Vagina (tissue), 2 donors: Measurements from ENCODE around the gene TPRN. TPM values are rescaled to one million over a fixed set of nuclear protein-coding genes. Genes with fewer than 3 reads are reported as not detected.
A peak's percentile ranks its signal among the peaks of the same experiment; 100 is the strongest.
"Not testable (repeated sequence)": the region's sequence is repeated elsewhere in the genome, so short reads cannot be mapped to it uniquely, and the experiment has no call there.

Experiments
- DNase-seq, 2 donors: peaks; one replicate each; pipeline ENCODE4 v3.0.0-alpha.2; 2017; ENCODE audit errors: extremely low spot score in 2 of 2
- H3K27ac ChIP-seq: fragments of 200-600 bp; sonication (generic); one replicate; pipeline ENCODE4 v1.5.1; 2019
- H3K27me3 ChIP-seq: fragments of 200-600 bp; sonication (generic); one replicate; pipeline ENCODE4 v1.5.1; 2019
- H3K36me3 ChIP-seq, 2 donors: fragments of 200-600 bp; sonication (generic); one replicate each; pipeline ENCODE4 v1.5.1; 2017 to 2019
- H3K4me1 ChIP-seq: fragments of 200-600 bp; sonication (generic); one replicate; pipeline ENCODE4 v1.5.1; 2019
- H3K4me3 ChIP-seq, 2 donors: fragments of 200-600 bp; sonication (generic); 1 replicate in 1 of 2; 2 replicates in 1 of 2; pipeline ENCODE4 v1.5.1; 2016 to 2019
- H3K9me3 ChIP-seq: fragments of 200-600 bp; sonication (generic); one replicate; pipeline ENCODE4 v1.5.1; 2019
- POLR2A ChIP-seq, 2 donors: fragments of 450-650 bp; IDR thresholded peaks; one replicate each; pipeline ENCODE4 v1.6.1; 2017; ENCODE audit warnings: antibody characterized with exemption in 2 of 2, mild to moderate bottlenecking in 2 of 2, moderate library complexity in 2 of 2
- POLR2AphosphoS5 ChIP-seq, 2 donors: sonication (generic); formaldehyde crosslinking; IDR thresholded peaks; one replicate each; pipeline ENCODE4 v1.9.0; 2017; ENCODE audit warnings: antibody characterized with exemption in 2 of 2, mild to moderate bottlenecking in 2 of 2, low read depth in 1 of 2; ENCODE audit not compliant: insufficient read depth in 1 of 2
- intact Hi-C: fragments of 100-400 bp; cut with DNase I; formaldehyde crosslinking; loops from one replicate; pipeline ENCODE4 v1.15.1; 2023
- total RNA-seq: library from RNA; depleted of rRNA; stranded (reverse); fragments of >200 nt; gene quantifications from one replicate; pipeline ENCODE4 v1.2.3, GENCODE V29; 2016
- TF ChIP-seq, protein P1 (sequence below), 3 experiments: fragments of 450-650 bp in 2 of 3; fragments of 200-600 bp in 1 of 3; sonication (generic) in 1 of 3; IDR thresholded peaks; one replicate each; pipeline ENCODE4 v1.5.1; 2017 to 2019; ENCODE audit warnings: antibody characterized with exemption in 3 of 3, mild to moderate bottlenecking in 2 of 3, moderate library complexity in 2 of 3

TPRN gene
- total RNA-seq, 1 donor from 2014 or later, result 6.9 TPM

DNA sequence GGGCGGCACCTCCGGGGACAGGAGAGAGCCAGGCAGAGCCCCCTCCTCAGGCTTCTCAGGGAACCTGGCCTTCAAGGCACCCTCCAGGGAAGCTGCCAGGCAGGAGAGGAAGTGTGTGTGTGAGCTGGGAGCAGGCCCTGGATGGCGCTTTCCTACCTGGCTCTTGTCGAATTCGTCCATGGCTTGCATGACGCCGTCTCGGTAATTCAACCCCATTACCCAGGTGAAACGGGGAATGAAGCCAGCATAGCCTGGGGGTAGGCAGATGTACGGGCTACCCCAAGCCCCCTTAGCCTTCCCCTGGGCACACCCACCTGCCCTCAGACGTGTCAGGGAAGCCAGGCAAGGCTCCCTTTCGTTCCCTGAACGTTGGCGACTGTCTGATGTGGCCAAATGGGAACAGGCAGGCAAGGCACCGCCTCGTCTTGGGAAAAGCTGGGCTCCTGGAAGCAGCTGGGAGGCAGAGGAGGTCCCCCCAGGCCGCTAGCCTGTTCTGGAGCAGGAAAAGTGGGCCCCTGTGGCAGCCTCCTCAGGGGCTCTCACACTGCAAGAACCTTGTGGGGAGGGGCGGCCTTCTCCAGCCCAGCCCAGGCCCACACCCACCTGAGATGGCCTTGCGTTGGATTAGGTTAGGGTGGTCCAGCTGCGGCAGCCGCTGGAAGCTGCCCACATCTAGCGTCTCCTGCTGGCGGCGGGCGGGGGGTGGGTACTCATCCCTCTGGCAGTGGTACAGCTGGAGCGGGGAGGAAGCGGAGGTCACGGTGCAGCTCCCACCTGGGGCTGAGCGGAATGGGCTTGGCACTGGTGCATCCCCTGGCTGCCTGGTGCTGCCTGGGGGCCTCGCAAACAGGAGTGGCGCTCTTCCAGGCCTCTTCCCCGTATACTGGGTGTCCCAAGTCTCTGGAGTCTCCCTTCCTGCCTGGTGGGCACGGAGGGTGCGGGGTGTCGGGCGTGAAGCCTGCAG, 44.2 kb upstream of the TPRN start:
- Histone ChIP-seq H3K27me3 (no peaks in the 10 kb centered on the region), H3K4me1 (peaks cover 40% of the 10 kb centered on the region), H3K4me3 (no peak overlapping the region), H3K27ac (no peak overlapping the region), H3K36me3 (peaks cover 0 to 14% of the 10 kb centered on the region in 2 donors), H3K9me3 (no peaks in the 10 kb centered on the region)
- no peak for DNase-seq
- no peak for TF ChIP-seq POLR2AphosphoS5 (IDR thresholded peaks at IDR 0.05; ENCODE audit: insufficient read depth in 1 of 2, low read depth in 1 of 2)
- no peak for TF ChIP-seq POLR2A (IDR thresholded peaks at IDR 0.05)
- TF ChIP-seq, protein P1, sequence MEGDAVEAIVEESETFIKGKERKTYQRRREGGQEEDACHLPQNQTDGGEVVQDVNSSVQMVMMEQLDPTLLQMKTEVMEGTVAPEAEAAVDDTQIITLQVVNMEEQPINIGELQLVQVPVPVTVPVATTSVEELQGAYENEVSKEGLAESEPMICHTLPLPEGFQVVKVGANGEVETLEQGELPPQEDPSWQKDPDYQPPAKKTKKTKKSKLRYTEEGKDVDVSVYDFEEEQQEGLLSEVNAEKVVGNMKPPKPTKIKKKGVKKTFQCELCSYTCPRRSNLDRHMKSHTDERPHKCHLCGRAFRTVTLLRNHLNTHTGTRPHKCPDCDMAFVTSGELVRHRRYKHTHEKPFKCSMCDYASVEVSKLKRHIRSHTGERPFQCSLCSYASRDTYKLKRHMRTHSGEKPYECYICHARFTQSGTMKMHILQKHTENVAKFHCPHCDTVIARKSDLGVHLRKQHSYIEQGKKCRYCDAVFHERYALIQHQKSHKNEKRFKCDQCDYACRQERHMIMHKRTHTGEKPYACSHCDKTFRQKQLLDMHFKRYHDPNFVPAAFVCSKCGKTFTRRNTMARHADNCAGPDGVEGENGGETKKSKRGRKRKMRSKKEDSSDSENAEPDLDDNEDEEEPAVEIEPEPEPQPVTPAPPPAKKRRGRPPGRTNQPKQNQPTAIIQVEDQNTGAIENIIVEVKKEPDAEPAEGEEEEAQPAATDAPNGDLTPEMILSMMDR (IDR thresholded peaks at IDR 0.05), result no peak
- intact Hi-C loops, result no loop called here

DNA sequence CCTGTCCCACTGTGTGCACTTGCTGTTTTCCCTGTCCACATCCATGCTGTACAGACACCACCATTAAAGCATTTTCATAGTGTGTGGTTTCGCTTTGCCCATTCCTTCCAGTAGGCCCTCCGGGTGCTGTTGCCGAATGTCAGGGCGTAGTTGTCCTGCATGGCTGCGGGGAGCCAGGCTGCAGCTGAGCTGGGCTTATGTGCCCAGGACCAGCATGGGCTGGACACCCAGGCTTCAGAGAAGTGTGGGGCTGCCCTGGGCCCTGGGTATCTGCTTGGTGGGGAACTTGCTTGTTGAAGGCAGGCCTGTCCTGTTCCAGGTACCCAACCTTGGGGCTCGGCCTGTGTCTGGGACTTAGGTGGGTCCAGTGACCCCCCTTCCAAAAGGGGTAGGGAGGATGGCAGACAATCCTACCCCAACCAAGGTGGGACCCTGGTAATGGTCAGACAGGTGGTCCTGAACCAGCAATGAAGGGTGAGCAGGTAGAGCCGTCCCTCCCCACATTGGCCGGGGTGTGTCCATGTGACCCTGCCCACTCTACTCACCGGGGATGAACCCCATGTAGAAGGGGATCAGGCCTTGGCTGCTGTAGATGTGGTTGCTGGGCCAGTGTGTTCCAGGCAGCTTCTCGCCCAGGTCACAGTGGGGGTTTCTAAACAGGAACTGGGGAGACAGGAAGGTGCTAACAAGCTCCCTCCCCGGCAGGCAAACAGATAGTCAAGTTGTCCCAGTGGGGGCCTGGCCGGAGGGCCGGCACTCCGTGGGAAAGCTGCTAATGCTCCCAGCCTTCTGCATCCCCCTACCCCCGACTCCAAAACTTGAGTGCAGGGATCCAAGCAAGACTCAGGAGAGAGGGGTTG, 43.3 kb upstream of the TPRN start:
- TF ChIP-seq, protein P1 (IDR thresholded peaks at IDR 0.05), result no peak
- TF ChIP-seq POLR2AphosphoS5 (IDR thresholded peaks at IDR 0.05; ENCODE audit: insufficient read depth in 1 of 2, low read depth in 1 of 2) (no peak), POLR2A (IDR thresholded peaks at IDR 0.05) (no peak)
- Histone ChIP-seq H3K27me3 (no peaks in the 10 kb centered on the region), H3K4me3 (no peak overlapping the region), H3K4me1 (peaks cover 48% of the 10 kb centered on the region), H3K27ac (no peak overlapping the region), H3K9me3 (no peaks in the 10 kb centered on the region), H3K36me3 (peaks cover 0 to 14% of the 10 kb centered on the region in 2 donors)
- intact Hi-C loops, result no loop called here
- DNase-seq, result no peak

DNA sequence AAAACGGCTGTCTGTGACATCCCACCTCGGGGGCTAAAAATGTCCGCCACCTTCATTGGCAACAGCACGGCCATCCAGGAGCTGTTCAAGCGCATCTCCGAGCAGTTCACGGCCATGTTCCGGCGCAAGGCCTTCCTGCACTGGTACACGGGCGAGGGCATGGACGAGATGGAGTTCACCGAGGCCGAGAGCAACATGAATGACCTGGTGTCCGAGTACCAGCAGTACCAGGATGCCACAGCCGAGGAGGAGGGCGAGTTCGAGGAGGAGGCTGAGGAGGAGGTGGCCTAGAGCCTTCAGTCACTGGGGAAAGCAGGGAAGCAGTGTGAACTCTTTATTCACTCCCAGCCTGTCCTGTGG, 42.7 kb upstream of the TPRN start:
- DNase-seq, H3K9me3 ChIP-seq, H3K27ac ChIP-seq, intact Hi-C loops, H3K27me3 ChIP-seq, H3K4me3 ChIP-seq: not testable (repeated sequence)
- peaks cover 51% of the 10 kb centered on the region for H3K4me1 ChIP-seq
- H3K36me3 ChIP-seq, result peaks cover 0 to 14% of the 10 kb centered on the region in 2 donors

DNA sequence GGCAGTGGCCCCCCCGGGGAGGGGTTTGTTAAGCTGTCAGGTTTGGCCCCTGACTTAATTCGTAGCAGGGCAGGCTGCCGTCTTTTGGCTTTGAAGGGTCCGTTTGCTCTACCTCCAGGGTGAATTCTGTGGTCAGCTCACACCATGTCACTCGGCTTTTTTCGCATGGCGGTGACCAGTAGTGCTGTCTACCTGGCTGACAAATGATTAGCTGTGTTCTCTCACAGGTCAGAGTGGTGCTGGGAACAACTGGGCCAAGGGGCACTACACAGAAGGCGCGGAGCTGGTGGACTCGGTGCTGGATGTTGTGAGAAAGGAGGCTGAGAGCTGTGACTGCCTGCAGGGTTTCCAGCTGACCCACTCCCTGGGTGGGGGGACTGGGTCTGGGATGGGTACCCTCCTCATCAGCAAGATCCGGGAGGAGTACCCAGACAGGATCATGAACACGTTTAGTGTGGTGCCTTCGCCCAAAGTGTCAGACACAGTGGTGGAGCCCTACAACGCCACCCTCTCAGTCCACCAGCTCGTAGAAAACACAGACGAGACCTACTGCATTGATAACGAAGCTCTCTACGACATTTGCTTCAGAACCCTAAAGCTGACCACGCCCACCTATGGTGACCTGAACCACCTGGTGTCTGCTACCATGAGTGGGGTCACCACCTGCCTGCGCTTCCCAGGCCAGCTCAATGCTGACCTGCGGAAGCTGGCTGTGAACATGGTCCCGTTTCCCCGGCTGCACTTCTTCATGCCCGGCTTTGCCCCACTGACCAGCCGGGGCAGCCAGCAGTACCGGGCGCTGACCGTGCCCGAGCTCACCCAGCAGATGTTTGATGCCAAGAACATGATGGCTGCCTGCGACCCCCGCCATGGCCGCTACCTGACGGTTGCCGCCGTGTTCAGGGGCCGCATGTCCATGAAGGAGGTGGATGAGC, 42.0 kb upstream of the TPRN start:
- intact Hi-C loops, result no loop called here
- peaks cover 54% of the 10 kb centered on the region for H3K4me1 ChIP-seq
- peaks cover 0 to 14% of the 10 kb centered on the region in 2 donors for H3K36me3 ChIP-seq
- no peaks in the 10 kb centered on the region for H3K9me3 ChIP-seq
- no peaks in the 10 kb centered on the region for H3K27me3 ChIP-seq
- TF ChIP-seq POLR2AphosphoS5 (IDR thresholded peaks at IDR 0.05; ENCODE audit: insufficient read depth in 1 of 2, low read depth in 1 of 2) (no peak), POLR2A (IDR thresholded peaks at IDR 0.05) (no peak)
- TF ChIP-seq, protein P1 (IDR thresholded peaks at IDR 0.05), result no peak
- H3K27ac ChIP-seq, result peak overlapping the region; percentile 78
- no peak for DNase-seq
- peak overlapping the region; percentile 66 to 99 for H3K4me3 ChIP-seq
